ENCODE results near the gene DOCK1.

DNA sequence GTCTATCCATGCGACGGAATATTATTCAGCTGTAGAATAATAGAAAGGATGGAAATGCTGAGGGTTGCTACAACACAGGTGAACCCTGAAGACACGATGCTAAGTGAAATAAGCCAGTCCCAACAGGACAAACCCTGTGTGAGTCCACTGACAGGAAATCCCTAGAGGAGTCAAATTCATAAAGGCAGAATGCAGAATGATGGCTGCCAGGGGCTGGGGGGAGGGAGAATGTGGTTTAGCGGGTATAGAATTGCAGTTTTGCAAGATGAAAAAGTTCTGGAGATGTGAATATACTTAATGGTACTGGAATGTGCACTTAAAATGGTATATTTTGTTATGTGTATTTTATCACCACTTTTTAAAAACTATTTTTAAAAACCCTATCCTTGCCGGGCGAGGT, 36.9 kb upstream of the DOCK1 start:
- TF ChIP-seq CTCF (conservative IDR thresholded peaks at IDR 0.05 in 1 of 2, IDR thresholded peaks at IDR 0.05 in 1 of 2; ENCODE audit: low read depth in 1 of 2, low read length in 2 of 2) (no peak), EZH2 (IDR thresholded peaks at IDR 0.05; ENCODE audit: low read length, missing control alignments) (no peak)

Measured in fibroblast of lung (primary cell).